Stimulated activated CD4-positive, alpha-beta T cell treated with anti-CD3 and anti-CD28 coated beads, Interleukin-15, amount 100 ng/mL, for 1 hour (primary cell): ENCODE data around the gene TMEM52B.

ENCODE experiments used
- DNase-seq, 2 donors: peaks; one replicate each; pipeline ENCODE4 v3.0.0-alpha.2; 2020; ENCODE audit warnings: low read depth in 1 of 2, low spot score in 1 of 2

The TMEM52B gene

DNA sequence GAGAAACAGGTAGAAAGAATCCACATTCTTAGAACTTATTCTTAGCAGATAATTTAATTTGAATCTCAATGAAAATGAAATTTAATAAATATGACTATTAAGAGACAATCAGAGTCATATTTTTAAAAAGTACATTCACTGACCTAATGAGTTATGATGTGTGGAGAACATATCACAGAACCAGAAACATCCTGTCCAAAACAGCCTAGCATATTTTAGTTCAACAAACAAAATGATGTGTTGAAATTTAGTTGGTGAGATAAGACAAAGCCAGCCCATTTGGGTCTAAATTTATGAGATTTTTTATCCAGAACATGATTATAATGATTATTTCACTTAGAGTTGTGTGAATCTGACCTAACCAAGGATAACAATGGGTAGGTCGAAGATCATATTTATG lies 59.7 kb downstream of the TMEM52B start:
- no peak for DNase-seq

DNA sequence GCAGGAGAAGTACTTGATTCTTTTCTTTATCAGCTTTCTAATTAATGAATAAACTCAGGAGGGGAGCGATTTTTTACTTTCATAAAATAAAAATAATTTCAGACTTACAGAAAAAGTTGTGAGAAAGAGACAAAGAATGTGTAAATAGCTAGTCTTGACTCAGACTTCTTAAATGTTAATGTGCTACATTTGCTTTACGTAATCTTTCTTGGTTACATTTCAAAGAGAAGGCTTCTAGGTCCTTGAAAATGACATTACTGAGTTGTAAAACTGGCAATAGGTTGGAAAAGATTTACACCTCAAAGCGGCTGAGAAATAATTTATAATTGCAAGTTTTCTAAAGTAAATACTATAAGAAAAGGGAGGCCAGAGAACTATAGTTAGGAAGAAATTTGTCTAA lies 62.5 kb downstream of the TMEM52B start:
- no peak for DNase-seq
